Calu3 (cell line): ENCODE measurements around the gene E4F1. TPM values are rescaled to one million over a fixed set of nuclear protein-coding genes. Genes with fewer than 3 reads are reported as not detected.
"Not testable (repeated sequence)": the region's sequence is repeated elsewhere in the genome, so short reads cannot be mapped to it uniquely, and the experiment has no call there.

Source experiments
- BruUV-seq: library from RNA; stranded (reverse); fragments of 400-500 nt; replicated peaks from 2 replicates; lab custom pipeline; 2021; lab: Mats Ljungman, UMichigan
- CTCF ChIA-PET: fragments of 300-600 bp; sonication (Branson Sonifier 250); formaldehyde crosslinking; loops from one replicate; lab custom pipeline; 2022; ENCODE audit warnings: antibody characterized with exemption; lab: Charles Lee
- DNase-seq: peaks from one replicate; pipeline ENCODE4 v3.0.0; 2022
- H3K27ac Mint-ChIP-seq: one replicate; pipeline ENCODE4 v1.8.0; 2022; ENCODE audit warnings: mixed read lengths; ENCODE audit not compliant: unreplicated experiment
- H3K27me3 Mint-ChIP-seq: one replicate; pipeline ENCODE4 v1.8.0; 2022; ENCODE audit warnings: mixed read lengths; ENCODE audit not compliant: unreplicated experiment
- H3K36me3 Mint-ChIP-seq: one replicate; pipeline ENCODE4 v1.8.0; 2022; ENCODE audit warnings: mild to moderate bottlenecking, moderate library complexity, mixed read lengths; ENCODE audit not compliant: insufficient read depth, unreplicated experiment
- H3K4me1 Mint-ChIP-seq: one replicate; pipeline ENCODE4 v1.8.0; 2022; ENCODE audit warnings: mild to moderate bottlenecking, low read depth, mixed read lengths; ENCODE audit not compliant: unreplicated experiment
- H3K4me3 Mint-ChIP-seq: one replicate; pipeline ENCODE4 v1.8.0; 2022; ENCODE audit warnings: mild to moderate bottlenecking, low read depth, moderate library complexity, mixed read lengths; ENCODE audit not compliant: unreplicated experiment
- H3K9me3 Mint-ChIP-seq: one replicate; pipeline ENCODE4 v1.8.0; 2022; ENCODE audit warnings: low read depth, mixed read lengths; ENCODE audit not compliant: unreplicated experiment
- intact Hi-C: fragments of 100-400 bp; cut with micrococcal nuclease; formaldehyde crosslinking; loops from one replicate; pipeline ENCODE4 v1.10.0; 2022; ENCODE audit not compliant: unreplicated experiment
- total RNA-seq: library from RNA; stranded (reverse); gene quantifications from 2 replicates; pipeline ENCODE4 v1.2.3, GENCODE V29; 2022
- TF ChIP-seq, protein P1 (sequence below): fragments of 200-600 bp; IDR thresholded peaks from one replicate; pipeline ENCODE4 v1.8.0; 2022; ENCODE audit warnings: antibody characterized with exemption; ENCODE audit not compliant: unreplicated experiment

Gene E4F1
- total RNA-seq, 1 experiment from 2014 or later, result 35.4 TPM

GRCh38 chr16:2237493-2238149, 14.2 kb downstream of the E4F1 start:
- Mint-ChIP-seq H3K4me1 (peaks cover 8% of the 10 kb centered on the region), H3K27me3 (no peaks in the 10 kb centered on the region), H3K9me3 (no peaks in the 10 kb centered on the region), H3K36me3 (peaks cover 70% of the 10 kb centered on the region), H3K27ac (no peak overlapping the region), H3K4me3 (no peak overlapping the region)
- no TSS peak for BruUV-seq
- TF ChIP-seq, protein P1, sequence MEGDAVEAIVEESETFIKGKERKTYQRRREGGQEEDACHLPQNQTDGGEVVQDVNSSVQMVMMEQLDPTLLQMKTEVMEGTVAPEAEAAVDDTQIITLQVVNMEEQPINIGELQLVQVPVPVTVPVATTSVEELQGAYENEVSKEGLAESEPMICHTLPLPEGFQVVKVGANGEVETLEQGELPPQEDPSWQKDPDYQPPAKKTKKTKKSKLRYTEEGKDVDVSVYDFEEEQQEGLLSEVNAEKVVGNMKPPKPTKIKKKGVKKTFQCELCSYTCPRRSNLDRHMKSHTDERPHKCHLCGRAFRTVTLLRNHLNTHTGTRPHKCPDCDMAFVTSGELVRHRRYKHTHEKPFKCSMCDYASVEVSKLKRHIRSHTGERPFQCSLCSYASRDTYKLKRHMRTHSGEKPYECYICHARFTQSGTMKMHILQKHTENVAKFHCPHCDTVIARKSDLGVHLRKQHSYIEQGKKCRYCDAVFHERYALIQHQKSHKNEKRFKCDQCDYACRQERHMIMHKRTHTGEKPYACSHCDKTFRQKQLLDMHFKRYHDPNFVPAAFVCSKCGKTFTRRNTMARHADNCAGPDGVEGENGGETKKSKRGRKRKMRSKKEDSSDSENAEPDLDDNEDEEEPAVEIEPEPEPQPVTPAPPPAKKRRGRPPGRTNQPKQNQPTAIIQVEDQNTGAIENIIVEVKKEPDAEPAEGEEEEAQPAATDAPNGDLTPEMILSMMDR, result no peak
- CTCF ChIA-PET, result no interaction called here
- no peak for DNase-seq
- intact Hi-C loops, result no loop called here

GRCh38 chr16:2238150-2238837, 14.9 kb downstream of the E4F1 start:
- Mint-ChIP-seq H3K36me3 (peaks cover 77% of the 10 kb centered on the region), H3K4me1 (peaks cover 8% of the 10 kb centered on the region), H3K27me3 (no peaks in the 10 kb centered on the region), H3K27ac (no peak overlapping the region), H3K4me3 (no peak overlapping the region), H3K9me3 (no peaks in the 10 kb centered on the region)
- no TSS peak for BruUV-seq
- DNase-seq, result no peak
- TF ChIP-seq, protein P1, result no peak
- CTCF ChIA-PET, result no interaction called here
- intact Hi-C loops, result no loop called here

DNA sequence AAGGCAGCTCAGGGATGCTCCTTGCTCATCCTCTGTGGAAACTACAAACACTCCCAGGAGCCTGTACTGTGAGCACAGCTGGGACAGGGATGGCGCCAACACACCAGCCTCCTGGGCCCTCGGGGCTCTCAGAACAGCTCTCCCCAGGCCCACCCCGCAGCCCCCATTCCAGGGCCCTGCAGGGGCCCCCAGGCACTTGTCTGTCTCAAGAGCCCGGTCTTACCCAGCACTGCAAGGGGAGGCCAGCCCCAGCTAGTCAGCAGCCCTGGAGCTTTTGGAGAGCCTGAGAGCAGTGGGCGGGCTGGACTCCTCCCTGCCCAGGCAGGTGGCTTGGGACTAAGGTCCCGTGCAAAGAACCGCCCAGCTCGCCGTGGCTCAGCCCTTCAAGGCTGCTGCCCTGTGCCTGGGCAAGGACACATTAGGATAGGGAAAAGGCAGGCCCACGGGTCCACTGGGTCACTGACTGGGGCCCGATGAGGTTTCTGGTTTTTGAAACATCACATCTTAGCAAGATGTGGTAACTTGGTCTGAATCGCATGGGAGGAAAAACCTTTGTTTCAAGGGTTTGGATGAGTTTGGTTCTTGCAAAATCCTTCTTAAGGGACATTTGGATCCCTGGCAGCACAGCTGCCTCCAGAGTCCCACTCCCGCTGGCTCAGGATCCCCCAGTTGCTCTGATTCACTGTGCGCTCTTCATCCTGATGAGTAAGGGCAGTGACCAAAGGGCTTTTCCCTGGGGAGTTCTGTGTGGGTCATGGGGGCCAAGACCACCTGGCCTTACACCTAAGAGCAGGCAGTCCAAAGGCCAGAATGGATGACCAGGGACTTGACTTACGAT, 15.7 kb downstream of the E4F1 start:
- Mint-ChIP-seq H3K4me1 (peaks cover 8% of the 10 kb centered on the region), H3K9me3 (no peaks in the 10 kb centered on the region), H3K4me3 (no peak overlapping the region), H3K27me3 (no peaks in the 10 kb centered on the region), H3K36me3 (peaks cover 75% of the 10 kb centered on the region), H3K27ac (peak overlapping the region; percentile 30)
- TF ChIP-seq, protein P1, result no peak
- CTCF ChIA-PET, result no interaction called here
- intact Hi-C loops, result no loop called here
- no peak for DNase-seq
- BruUV-seq, result no TSS peak

DNA sequence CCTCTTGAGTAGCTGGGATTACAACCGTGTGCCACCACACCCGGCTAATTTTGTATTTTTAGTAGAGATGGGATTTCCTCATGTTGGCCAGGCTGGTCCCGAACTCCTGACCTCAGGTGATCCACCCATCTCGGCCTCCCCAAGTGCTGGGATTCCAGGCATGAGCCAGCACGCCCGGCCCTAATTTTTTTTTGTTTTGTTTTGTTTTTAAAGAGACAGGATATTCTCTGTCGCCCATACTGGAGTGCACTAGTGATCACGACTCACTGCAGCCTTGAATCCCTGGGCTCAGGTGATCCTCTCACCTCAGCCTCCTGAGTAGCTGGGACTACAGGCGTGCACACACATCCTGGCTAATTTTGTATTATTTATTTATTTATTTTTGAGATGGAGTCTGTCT, 16.9 kb downstream of the E4F1 start:
- H3K4me1 Mint-ChIP-seq, H3K27ac Mint-ChIP-seq, H3K9me3 Mint-ChIP-seq, DNase-seq, CTCF ChIA-PET, H3K4me3 Mint-ChIP-seq, H3K27me3 Mint-ChIP-seq, BruUV-seq, intact Hi-C loops: not testable (repeated sequence)
- peaks cover 74% of the 10 kb centered on the region for H3K36me3 Mint-ChIP-seq
